Muscle layer of colon (tissue), 2 donors: ENCODE data around the gene TRIP13.

ENCODE experiments used
- H3K27ac ChIP-seq: one replicate; pipeline ENCODE4 v1.7.0; 2013; ENCODE audit warnings: low read depth, mild to moderate bottlenecking, low read length, moderate library complexity
- H3K27me3 ChIP-seq, 2 donors: one replicate each; pipeline ENCODE4 v1.7.0; 2013; ENCODE audit warnings: low read length in 2 of 2, mild to moderate bottlenecking in 2 of 2; ENCODE audit not compliant: insufficient read depth in 2 of 2, control insufficient read depth in 1 of 2
- H3K36me3 ChIP-seq: one replicate; pipeline ENCODE4 v1.7.0; 2013; ENCODE audit warnings: mild to moderate bottlenecking, low read length; ENCODE audit not compliant: insufficient read depth
- H3K4me1 ChIP-seq: one replicate; pipeline ENCODE4 v1.7.0; 2013; ENCODE audit warnings: mild to moderate bottlenecking, low read length; ENCODE audit not compliant: insufficient read depth
- H3K4me3 ChIP-seq, 2 donors: one replicate each; pipeline ENCODE4 v1.7.0; 2013; ENCODE audit warnings: low read length in 2 of 2, low read depth in 1 of 2, mild to moderate bottlenecking in 1 of 2, moderate library complexity in 1 of 2
- H3K9ac ChIP-seq: one replicate; pipeline ENCODE4 v1.7.0; 2013; ENCODE audit warnings: low read length
- H3K9me3 ChIP-seq: one replicate; pipeline ENCODE4 v1.7.0; 2013; ENCODE audit warnings: mild to moderate bottlenecking, low read length
- donor health status: abdominal sarcoma.
- donor health status: Adenocarcinoma of cecum.

The TRIP13 gene

DNA sequence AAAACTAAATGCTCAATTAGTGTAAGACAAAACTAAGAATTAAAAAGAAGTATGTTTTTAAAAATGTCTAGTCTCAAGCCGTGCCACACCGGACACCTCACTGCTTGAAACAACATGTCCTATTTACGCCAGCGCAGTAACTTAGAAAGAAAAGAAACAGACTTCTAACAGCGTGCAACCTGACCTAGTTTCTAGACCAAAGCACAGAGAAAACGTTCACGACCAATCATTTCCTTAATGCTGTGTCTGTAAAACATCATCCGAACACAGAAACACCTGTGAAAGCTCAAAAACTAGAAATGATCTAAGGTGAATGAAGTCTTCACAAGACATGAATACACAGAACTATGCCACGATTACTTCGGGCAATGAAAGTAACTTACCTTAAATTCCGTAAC, 4.0 kb upstream of the TRIP13 start:
- H3K27ac ChIP-seq: no peak overlapping the region
- H3K36me3 ChIP-seq: peaks cover 65% of the 10 kb centered on the region
- H3K27me3 ChIP-seq: no peaks in the 10 kb centered on the region
- no peak overlapping the region for H3K9ac ChIP-seq
- H3K9me3 ChIP-seq: no peaks in the 10 kb centered on the region
- peaks cover 15% of the 10 kb centered on the region for H3K4me1 ChIP-seq
- H3K4me3 ChIP-seq: no peak overlapping the region

DNA sequence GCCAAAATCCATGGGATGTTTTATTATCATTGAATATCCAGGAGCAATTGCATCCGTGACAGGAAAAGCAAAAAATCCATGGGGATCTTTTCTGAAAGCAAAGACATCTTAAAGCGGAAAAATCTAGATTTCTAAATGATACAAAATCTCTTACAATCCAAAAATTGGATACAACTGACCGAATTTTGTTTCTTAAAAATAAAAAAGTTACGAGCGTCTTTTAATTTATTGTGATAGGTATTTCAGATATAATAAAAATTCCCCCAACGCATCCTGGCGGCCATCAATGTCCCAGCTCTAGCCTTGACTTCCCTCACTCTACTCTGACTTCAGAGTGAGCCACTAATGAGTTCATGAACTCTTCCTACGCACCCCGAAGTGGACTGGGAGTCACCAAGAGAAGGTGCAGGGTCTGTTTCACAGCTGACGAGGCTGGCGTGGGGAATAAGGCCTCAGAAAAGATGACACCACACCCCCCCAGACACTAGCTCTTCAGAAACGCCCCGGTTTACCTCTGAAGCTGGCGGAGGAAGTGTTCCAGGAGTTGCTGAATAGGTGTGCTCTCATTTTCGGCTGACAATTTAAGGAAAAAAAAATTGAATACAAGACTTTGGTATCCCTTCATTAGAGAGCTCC, 3.5 kb upstream of the TRIP13 start:
- Histone ChIP-seq H3K27ac (no peak overlapping the region), H3K36me3 (peaks cover 59% of the 10 kb centered on the region), H3K9ac (no peak overlapping the region), H3K4me3 (no peak overlapping the region), H3K27me3 (no peaks in the 10 kb centered on the region), H3K9me3 (no peaks in the 10 kb centered on the region), H3K4me1 (peaks cover 16% of the 10 kb centered on the region)

DNA sequence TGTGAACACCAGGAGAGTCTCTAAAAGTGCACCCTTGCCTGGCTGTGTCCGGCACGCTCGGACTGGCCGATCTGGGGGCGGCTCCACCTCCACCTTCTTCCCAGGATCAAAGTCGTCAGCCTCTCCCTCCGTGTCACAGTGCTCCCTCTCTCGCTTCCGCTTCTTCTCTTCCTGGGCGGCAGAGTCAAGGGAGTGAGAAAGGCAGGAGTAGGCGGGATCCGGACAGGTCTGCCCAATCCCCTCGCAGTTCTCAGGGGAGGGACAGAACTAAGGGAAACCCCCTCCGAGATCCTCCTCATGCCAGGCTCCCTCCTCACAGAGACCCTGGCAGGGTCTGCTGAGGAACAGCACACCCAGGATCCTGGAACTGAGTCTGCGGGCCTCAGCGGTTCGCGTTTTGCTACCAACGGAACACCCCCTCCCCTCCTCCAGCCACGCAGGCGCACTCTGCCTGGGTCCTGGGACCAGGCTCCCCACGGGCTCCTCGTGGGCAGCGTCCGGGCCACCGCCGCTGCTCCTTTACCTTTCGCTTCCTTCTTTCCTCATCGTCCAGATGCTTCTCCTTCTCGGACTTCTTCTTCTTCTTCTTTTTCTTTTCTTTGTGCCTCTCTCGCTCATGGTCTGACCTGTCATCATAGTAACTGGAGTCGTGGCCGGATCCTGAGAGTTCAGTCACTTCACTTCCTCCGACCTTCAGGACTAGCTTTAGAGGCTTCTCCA, 1.4 kb upstream of the TRIP13 start:
- Histone ChIP-seq H3K9ac (peak overlapping the region; percentile 65), H3K4me3 (peak overlapping the region; percentile 75 to 87), H3K9me3 (no peaks in the 10 kb centered on the region), H3K36me3 (peaks cover 39% of the 10 kb centered on the region), H3K27ac (no peak overlapping the region), H3K27me3 (no peaks in the 10 kb centered on the region), H3K4me1 (peaks cover 16% of the 10 kb centered on the region)

DNA sequence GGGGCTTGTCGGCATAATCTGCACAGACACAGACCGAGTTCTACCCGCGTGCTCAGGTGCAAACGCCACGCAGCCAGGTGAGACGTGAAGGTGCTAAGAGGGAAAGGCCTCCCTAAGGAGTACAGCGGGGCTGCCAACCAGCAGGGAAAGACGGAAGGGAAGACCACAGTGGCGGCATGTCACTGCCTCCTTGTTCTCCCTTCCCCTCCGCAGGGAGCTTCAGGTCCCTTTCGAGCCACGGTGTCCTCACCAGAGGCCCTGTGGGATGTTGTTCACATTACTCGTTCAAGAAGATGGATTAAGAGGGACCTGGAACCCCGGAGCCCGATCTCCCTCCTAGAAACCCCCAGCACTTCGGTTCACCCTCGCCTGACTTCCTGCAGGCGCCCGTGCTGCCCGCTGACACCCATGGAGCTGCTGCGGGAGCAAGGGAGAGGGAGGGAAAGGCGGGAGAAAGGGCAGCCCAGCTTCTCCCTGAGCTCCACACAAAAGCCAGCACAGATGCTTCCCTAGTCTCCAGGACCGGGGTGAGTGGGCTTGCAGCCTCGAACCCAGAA, 769 bp upstream of the TRIP13 start:
- no peaks in the 10 kb centered on the region for H3K27me3 ChIP-seq
- H3K4me1 ChIP-seq: peaks cover 16% of the 10 kb centered on the region
- no peaks in the 10 kb centered on the region for H3K9me3 ChIP-seq
- peaks cover 33% of the 10 kb centered on the region for H3K36me3 ChIP-seq
- H3K4me3 ChIP-seq: peak overlapping the region; percentile 75 to 87
- peak overlapping the region; percentile 95 for H3K27ac ChIP-seq
- peak overlapping the region; percentile 65 for H3K9ac ChIP-seq

DNA sequence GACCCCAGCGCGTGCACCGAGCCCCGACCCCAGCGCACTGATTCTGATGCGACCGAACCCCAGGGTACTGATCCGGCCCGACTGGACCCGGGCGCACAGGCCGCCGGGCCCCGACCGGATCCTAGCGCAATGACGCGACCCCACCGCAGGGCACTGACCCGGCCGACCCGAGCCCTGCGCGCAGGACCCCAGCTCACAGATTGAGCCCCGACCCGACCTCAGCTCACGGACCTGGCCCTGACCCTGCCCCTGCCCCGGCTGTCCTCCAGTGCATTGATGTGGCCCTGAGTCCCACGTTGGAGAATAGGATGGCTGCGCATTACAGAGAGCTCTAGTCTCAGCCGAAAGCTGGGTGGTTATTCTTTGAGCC, 438 bp downstream of the TRIP13 start:
- Histone ChIP-seq H3K9me3 (no peaks in the 10 kb centered on the region), H3K27me3 (no peaks in the 10 kb centered on the region), H3K27ac (no peak overlapping the region), H3K9ac (no peak overlapping the region), H3K36me3 (peaks cover 22% of the 10 kb centered on the region), H3K4me3 (peak overlapping the region; percentile 75 to 87), H3K4me1 (peaks cover 16% of the 10 kb centered on the region)

DNA sequence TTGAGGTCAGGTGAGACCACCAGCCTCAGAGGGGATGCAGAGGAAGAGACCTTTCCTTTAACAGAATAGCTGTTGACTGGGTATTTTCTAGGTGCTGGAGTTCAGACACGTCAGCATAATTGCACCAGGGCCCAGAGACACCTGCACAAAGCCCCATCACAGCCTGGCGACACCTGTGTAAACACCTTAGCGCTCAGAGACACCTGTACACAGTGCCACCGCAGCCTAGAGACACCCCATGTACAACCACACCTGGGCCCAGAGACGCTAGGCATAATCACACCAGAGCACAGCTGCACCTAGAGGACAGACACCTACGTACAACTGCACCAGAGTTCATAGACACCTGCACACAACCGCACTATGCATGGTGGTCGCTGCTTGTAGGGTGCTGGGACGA, 1.0 kb downstream of the TRIP13 start:
- no peak overlapping the region for H3K27ac ChIP-seq

DNA sequence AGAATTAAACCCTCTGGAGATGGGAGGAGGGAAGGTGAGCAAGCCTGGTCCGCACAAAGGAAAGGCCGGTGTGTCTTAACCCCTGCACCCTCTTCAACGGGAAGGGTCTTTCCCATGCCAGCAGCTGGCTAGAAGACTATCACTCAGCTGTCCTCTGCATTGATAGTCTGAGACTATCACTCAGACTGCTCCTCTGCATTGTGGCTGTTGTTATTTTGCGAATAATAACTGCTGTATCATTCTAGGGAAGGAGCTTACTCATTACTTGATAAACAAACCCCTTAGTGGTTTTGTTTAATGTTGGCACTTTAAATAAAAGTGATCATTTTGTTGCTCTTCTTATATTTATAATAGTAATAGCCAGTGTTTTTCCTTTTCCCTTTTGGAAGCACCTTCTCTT, 8.1 kb downstream of the TRIP13 start:
- Histone ChIP-seq H3K9me3 (no peaks in the 10 kb centered on the region), H3K36me3 (no peaks in the 10 kb centered on the region), H3K4me1 (no peaks in the 10 kb centered on the region), H3K27me3 (no peaks in the 10 kb centered on the region), H3K4me3 (no peak overlapping the region), H3K27ac (no peak overlapping the region), H3K9ac (no peak overlapping the region)

More for the DNA sequence above, 1.0 kb downstream of the TRIP13 start:
- peak overlapping the region in 1 of 2 donors; percentile 87 for H3K4me3 ChIP-seq
- no peak overlapping the region for H3K9ac ChIP-seq
- H3K27me3 ChIP-seq: no peaks in the 10 kb centered on the region
- H3K4me1 ChIP-seq: peaks cover 16% of the 10 kb centered on the region
- peaks cover 16% of the 10 kb centered on the region for H3K36me3 ChIP-seq
- H3K9me3 ChIP-seq: no peaks in the 10 kb centered on the region

DNA sequence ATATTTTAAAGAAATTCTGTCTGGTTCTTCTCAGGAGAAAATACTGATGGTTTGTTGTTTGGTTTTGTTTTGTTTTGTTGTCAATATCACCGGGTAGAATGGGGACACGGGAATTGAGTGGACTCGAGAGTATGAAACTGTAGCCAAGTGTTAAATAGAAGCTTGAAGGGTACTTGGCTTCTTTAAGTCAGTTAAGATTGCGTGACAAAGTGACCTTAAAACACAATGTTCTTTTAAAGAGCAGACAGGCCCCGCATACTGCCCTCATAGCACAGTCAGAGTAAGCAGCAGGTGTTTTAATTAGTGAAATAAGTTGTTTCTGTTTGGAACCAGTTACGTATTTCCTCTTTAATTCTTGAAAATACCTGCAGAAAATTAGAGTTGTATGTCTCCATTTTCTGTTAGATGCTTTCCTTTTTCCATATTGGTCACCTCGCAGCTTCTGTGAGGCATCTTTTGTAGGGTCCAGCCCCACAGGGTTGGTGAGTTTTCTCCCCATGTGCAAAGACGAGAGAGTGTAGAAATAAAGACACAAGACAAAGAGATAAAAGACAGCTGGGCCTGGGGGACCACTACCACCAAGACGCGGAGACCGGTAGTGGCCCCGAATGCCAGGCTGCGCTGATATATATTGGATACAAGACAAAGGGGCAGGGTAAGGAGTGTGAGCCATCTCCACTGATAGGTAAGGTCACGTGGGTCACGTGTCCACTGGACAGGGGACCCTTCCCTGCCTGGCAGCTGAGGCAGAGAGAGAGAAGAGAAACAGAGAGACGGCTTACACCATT, 9.6 kb downstream of the TRIP13 start:
- no peak overlapping the region for H3K9ac ChIP-seq

DNA sequence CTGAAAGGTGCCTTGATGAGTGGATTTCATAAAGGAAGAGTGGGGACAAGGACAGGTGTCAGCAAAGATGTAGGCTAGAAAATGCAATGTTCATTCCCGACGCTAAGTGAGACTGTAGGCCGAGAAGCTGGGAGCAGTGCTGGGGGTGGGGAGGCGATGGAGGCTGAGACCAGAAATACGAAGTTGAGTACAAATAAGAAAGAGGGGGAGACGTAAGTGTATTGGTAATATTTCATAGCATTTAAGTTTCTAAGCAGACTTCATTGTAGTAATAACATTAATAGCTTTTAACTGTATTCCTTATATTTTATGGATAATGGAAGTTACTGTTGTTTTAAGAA, 11.0 kb downstream of the TRIP13 start:
- Histone ChIP-seq H3K9ac (no peak overlapping the region), H3K4me1 (no peaks in the 10 kb centered on the region), H3K4me3 (no peak overlapping the region), H3K27me3 (no peaks in the 10 kb centered on the region), H3K27ac (no peak overlapping the region), H3K36me3 (no peaks in the 10 kb centered on the region), H3K9me3 (no peaks in the 10 kb centered on the region)

More for the DNA sequence above, 9.6 kb downstream of the TRIP13 start:
- no peak overlapping the region for H3K4me3 ChIP-seq
- no peaks in the 10 kb centered on the region for H3K27me3 ChIP-seq
- H3K36me3 ChIP-seq: no peaks in the 10 kb centered on the region
- no peak overlapping the region for H3K27ac ChIP-seq
- H3K9me3 ChIP-seq: no peaks in the 10 kb centered on the region
- no peaks in the 10 kb centered on the region for H3K4me1 ChIP-seq

DNA sequence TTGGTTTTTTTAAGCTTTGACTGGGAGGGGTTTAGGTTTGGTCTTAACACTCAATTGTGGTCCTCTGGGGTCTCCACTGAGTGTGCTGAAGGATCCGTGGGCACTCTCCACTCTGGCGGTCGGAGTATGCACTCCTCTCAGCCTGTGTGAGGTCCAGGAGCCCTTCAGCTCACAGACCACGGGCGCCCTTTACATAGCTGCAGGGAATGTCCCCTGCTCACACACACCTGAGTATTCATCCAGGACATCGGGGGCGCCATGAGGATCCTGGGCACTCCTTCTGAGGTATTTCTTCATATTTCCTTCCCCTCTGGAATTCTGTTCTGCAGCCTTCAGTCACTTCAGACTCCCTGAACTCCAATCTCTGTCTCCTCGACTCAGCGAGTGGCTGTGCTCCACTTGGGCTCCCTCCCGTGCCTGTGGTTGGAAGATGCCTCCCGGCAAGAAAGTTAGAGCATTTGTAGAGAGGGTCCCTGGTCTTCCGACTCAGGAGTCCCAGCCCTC, 12.5 kb downstream of the TRIP13 start:
- H3K9me3 ChIP-seq: no peaks in the 10 kb centered on the region
- no peak overlapping the region for H3K9ac ChIP-seq
- H3K27me3 ChIP-seq: no peaks in the 10 kb centered on the region
- H3K36me3 ChIP-seq: no peaks in the 10 kb centered on the region
- no peak overlapping the region for H3K27ac ChIP-seq
- H3K4me1 ChIP-seq: no peaks in the 10 kb centered on the region
- no peak overlapping the region for H3K4me3 ChIP-seq

DNA sequence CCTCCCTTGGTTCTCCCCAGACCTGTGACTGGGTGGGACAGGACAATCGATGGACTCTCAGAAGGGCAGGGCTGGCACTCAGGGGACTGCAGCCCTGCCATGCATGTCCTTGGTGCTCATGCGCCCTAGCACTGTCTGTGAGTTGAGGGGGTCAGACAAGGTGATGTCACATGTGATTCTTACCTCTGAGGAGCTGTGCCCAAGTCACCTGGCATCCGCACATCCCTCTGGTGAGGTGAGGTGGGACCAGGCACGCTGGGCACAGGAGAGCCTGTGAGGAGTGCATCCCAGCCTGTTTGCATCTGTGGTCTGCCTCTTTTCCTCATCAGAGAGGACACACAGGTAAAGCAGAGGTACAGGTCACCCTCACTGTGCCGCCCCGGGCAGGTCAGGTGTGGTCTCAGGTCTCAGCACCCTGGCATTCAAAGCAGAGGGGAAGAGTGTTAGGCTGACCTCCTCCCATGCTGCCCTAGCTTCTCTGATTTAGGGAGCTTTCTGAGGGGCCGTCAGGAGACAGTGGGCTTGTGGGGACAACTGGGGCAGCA, 14.8 kb downstream of the TRIP13 start:
- H3K27me3 ChIP-seq: no peaks in the 10 kb centered on the region
- no peaks in the 10 kb centered on the region for H3K4me1 ChIP-seq
- no peaks in the 10 kb centered on the region for H3K36me3 ChIP-seq
- no peak overlapping the region for H3K4me3 ChIP-seq
- H3K9ac ChIP-seq: no peak overlapping the region
- no peaks in the 10 kb centered on the region for H3K9me3 ChIP-seq
- H3K27ac ChIP-seq: no peak overlapping the region
